Measurements from ENCODE around the gene CLTCL1. TPM values are rescaled to one million over a fixed set of nuclear protein-coding genes. Genes with fewer than 3 reads are reported as not detected.
A peak's percentile ranks its signal among the peaks of the same experiment; 100 is the strongest.

The CLTCL1 gene
- total RNA-seq, 4 donors from 2014 or later, result 1.0 to 20.5 (median 11.4) TPM

DNA sequence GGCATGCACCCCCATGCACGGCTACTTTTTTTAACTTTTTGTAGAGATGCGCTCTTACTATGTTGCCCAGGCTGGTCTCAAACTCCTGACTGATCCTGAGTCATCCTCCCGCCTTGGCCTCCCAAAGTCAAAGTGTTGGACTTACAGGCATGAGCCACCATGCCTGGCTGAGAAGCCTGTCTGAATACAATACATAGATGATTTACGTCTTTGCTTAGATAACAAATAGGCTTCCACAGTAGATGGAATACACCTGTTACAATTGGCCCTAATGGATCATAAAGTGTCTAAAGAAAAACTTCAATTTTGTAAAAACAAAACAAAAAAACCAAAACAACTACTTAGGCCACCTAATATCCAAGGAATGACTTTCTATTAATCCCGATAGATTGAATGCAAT is 13.0 kb upstream of the CLTCL1 start:
- Histone ChIP-seq H3K36me3 (no peaks in the 10 kb centered on the region), H3K4me1 (no peaks in the 10 kb centered on the region), H3K9me3 (no peaks in the 10 kb centered on the region), H3K27ac (no peak overlapping the region), H3K27me3 (no peaks in the 10 kb centered on the region), H3K4me3 (no peak overlapping the region)
- DNase-seq, result no peak
- intact Hi-C loops (cut with DNase I; ENCODE audit: low total_unique reads), result no loop called here
- TF ChIP-seq, protein P1, sequence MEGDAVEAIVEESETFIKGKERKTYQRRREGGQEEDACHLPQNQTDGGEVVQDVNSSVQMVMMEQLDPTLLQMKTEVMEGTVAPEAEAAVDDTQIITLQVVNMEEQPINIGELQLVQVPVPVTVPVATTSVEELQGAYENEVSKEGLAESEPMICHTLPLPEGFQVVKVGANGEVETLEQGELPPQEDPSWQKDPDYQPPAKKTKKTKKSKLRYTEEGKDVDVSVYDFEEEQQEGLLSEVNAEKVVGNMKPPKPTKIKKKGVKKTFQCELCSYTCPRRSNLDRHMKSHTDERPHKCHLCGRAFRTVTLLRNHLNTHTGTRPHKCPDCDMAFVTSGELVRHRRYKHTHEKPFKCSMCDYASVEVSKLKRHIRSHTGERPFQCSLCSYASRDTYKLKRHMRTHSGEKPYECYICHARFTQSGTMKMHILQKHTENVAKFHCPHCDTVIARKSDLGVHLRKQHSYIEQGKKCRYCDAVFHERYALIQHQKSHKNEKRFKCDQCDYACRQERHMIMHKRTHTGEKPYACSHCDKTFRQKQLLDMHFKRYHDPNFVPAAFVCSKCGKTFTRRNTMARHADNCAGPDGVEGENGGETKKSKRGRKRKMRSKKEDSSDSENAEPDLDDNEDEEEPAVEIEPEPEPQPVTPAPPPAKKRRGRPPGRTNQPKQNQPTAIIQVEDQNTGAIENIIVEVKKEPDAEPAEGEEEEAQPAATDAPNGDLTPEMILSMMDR (IDR thresholded peaks at IDR 0.05), result no peak
- TF ChIP-seq POLR2A (IDR thresholded peaks at IDR 0.05), result no peak

GRCh38 chr22:19303785-19304184 is 12.3 kb upstream of the CLTCL1 start:
- no peak overlapping the region for H3K4me3 ChIP-seq
- no peak for DNase-seq
- H3K27ac ChIP-seq, result no peak overlapping the region
- TF ChIP-seq, protein P1 (IDR thresholded peaks at IDR 0.05), result no peak
- TF ChIP-seq POLR2A (IDR thresholded peaks at IDR 0.05), result no peak
- no peaks in the 10 kb centered on the region for H3K36me3 ChIP-seq
- no peaks in the 10 kb centered on the region for H3K27me3 ChIP-seq
- no peaks in the 10 kb centered on the region for H3K9me3 ChIP-seq
- intact Hi-C loops (cut with DNase I; ENCODE audit: low total_unique reads), result no loop called here
- no peaks in the 10 kb centered on the region for H3K4me1 ChIP-seq

GRCh38 chr22:19295733-19296132 is 4.2 kb upstream of the CLTCL1 start:
- H3K4me3 ChIP-seq, result no peak overlapping the region
- intact Hi-C loops (cut with DNase I; ENCODE audit: low total_unique reads), result no loop called here
- TF ChIP-seq, protein P1 (IDR thresholded peaks at IDR 0.05), result no peak
- TF ChIP-seq POLR2A (IDR thresholded peaks at IDR 0.05), result no peak

DNA sequence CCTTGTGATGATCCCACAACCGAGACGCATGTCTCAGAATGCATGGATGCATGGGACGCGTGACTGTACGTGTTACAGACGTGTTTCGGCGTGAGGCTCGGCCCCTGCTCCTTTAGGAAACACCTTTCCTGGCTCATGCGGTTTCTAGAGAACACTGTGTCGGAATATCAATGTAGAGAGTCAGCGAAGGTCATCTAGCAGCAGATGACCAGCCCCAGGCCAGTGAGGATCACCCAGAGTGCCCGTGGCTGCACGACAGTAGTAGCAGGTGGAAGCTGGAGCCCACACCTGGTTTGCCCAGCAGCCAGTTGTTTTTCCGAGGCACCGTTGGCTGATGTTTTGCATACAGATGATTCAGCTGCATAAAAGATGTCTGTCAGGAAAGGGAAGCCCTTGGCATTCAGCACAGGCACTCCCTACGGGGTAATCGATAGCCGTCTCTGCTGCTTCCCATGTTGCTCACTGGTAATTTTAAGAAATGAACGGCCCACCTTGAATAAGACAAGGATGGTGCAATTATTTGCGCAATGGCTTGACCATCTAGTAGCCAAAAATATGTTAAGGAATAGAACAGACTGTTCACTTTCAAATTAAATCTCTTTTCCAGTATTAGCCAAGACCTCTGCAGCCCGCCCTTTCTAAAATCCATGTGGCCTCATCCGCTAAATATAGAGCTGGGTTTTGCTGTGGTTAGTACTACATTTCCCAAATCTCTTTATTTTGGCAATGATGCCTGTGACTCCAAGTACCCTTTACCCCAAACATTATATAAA is 1.1 kb upstream of the CLTCL1 start:
- H3K36me3 ChIP-seq, result no peaks in the 10 kb centered on the region
- H3K27me3 ChIP-seq, result no peaks in the 10 kb centered on the region
- H3K27ac ChIP-seq, result peak overlapping the region; percentile 73 to 77
- intact Hi-C loops (cut with DNase I; ENCODE audit: low total_unique reads), result no loop called here
- DNase-seq, result peak; percentile 42 to 65
- no peaks in the 10 kb centered on the region for H3K9me3 ChIP-seq
- TF ChIP-seq, protein P1 (IDR thresholded peaks at IDR 0.05), result no peak
- no peak for TF ChIP-seq POLR2A (IDR thresholded peaks at IDR 0.05)
- H3K4me3 ChIP-seq, result peak overlapping the region; percentile 66 to 80
- H3K4me1 ChIP-seq, result no peaks in the 10 kb centered on the region

More at GRCh38 chr22:19295733-19296132, 4.2 kb upstream of the CLTCL1 start:
- no peak for DNase-seq
- no peak overlapping the region for H3K27ac ChIP-seq
- no peaks in the 10 kb centered on the region for H3K27me3 ChIP-seq
- no peaks in the 10 kb centered on the region for H3K4me1 ChIP-seq
- no peaks in the 10 kb centered on the region for H3K36me3 ChIP-seq
- no peaks in the 10 kb centered on the region for H3K9me3 ChIP-seq

DNA sequence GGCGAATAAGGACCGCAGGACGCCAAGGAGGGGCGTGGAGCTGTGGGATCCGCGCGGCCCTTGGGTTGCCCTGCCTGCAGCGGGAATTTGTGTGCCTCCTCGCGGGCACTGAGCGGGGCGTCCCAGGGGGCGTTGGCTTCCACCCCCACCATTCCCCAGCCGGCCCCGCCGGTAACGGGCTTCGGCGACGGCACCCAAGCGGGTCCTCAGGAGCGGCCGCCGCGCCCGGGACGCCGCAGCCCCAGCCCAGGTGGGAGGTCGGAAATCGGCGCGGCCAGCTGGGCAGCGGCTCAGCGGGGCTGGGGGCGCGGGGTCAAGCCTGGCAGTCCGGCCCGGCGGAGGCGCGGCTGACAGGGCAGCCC is 320 bp downstream of the CLTCL1 start:
- DNase-seq, result peak; percentile 28 to 42

More for the DNA sequence above, 320 bp downstream of the CLTCL1 start:
- Histone ChIP-seq H3K9me3 (no peaks in the 10 kb centered on the region), H3K27ac (peak overlapping the region; percentile 66 to 77), H3K27me3 (no peaks in the 10 kb centered on the region), H3K36me3 (no peaks in the 10 kb centered on the region), H3K4me3 (peak overlapping the region; percentile 66 to 80), H3K4me1 (no peaks in the 10 kb centered on the region)
- intact Hi-C loops (cut with DNase I; ENCODE audit: low total_unique reads), result no loop called here
- TF ChIP-seq, protein P1 (IDR thresholded peaks at IDR 0.05), result no peak
- peak in 1 of 2 donors; percentile 15 for TF ChIP-seq POLR2A (IDR thresholded peaks at IDR 0.05)
